Keratinocyte (primary cell): ENCODE results near the gene GOLGA5. TPM values are rescaled to one million over a fixed set of nuclear protein-coding genes. Genes with fewer than 3 reads are reported as not detected.

Source experiments
- DNase-seq: peaks from one replicate; pipeline ENCODE4 v3.0.0-alpha.2; 2011; ENCODE audit warnings: low read depth, missing footprints, low spot score
- FAIRE-seq: peaks from 2 replicates; lab custom pipeline; 2011; peaks lifted over from hg19 to GRCh38; lab: Jason Lieb, UNC
- H2AFZ ChIP-seq: 2 replicates; pipeline ENCODE4 v1.6.0; 2012; ENCODE audit warnings: low read length, control low read depth, inconsistent platforms; ENCODE audit not compliant: control insufficient read depth
- H3K27ac ChIP-seq: 2 replicates; pipeline ENCODE4 v1.5.1; 2011; ENCODE audit warnings: low read length; ENCODE audit not compliant: control insufficient read depth, insufficient read depth
- H3K27me3 ChIP-seq: 3 replicates; pipeline ENCODE4 v1.6.0; 2011; ENCODE audit warnings: low read length; ENCODE audit not compliant: control insufficient read depth, insufficient read depth; ENCODE audit errors: extremely low read depth
- H3K36me3 ChIP-seq, 2 experiments: 2 replicates in 1 of 2; 3 replicates in 1 of 2; pipeline ENCODE4 v1.5.1; 2011; ENCODE audit warnings: low read length in 2 of 2, mild to moderate bottlenecking in 1 of 2; ENCODE audit not compliant: control insufficient read depth in 2 of 2, insufficient read depth in 2 of 2; ENCODE audit errors: extremely low read depth in 1 of 2
- H3K4me1 ChIP-seq: 3 replicates; pipeline ENCODE4 v1.5.1; 2011; ENCODE audit warnings: low read length; ENCODE audit not compliant: control insufficient read depth, insufficient read depth; ENCODE audit errors: extremely low read depth
- H3K4me2 ChIP-seq: 3 replicates; pipeline ENCODE4 v1.6.0; 2011; ENCODE audit warnings: low read depth, low read length; ENCODE audit not compliant: control insufficient read depth, insufficient read depth; ENCODE audit errors: extremely low read depth
- H3K4me3 ChIP-seq, 3 experiments: fragments of 200-600 bp in 1 of 3; sonication (generic) in 1 of 3; 2 replicates in 2 of 3; 3 replicates in 1 of 3; pipeline ENCODE4 v1.5.1; 2011 to 2016; ENCODE audit warnings: low read length in 3 of 3, mild to moderate bottlenecking in 3 of 3, control low read depth in 2 of 3, inconsistent platforms in 1 of 3, low read depth in 1 of 3, mixed read lengths in 1 of 3, mixed run types in 1 of 3, moderate library complexity in 1 of 3; ENCODE audit not compliant: control insufficient read depth in 2 of 3, insufficient read depth in 2 of 3; ENCODE audit errors: extremely low read depth in 1 of 3
- H3K79me2 ChIP-seq: 2 replicates; pipeline ENCODE4 v1.6.0; 2012; ENCODE audit warnings: low read length; ENCODE audit not compliant: control insufficient read depth, insufficient read depth
- H3K9ac ChIP-seq: 3 replicates; pipeline ENCODE4 v1.6.0; 2011; ENCODE audit warnings: low read length; ENCODE audit not compliant: control insufficient read depth, insufficient read depth; ENCODE audit errors: extremely low read depth
- H3K9me1 ChIP-seq: 3 replicates; pipeline ENCODE4 v1.6.0; 2011; ENCODE audit warnings: low read length; ENCODE audit not compliant: control insufficient read depth, insufficient read depth; ENCODE audit errors: extremely low read depth
- H3K9me3 ChIP-seq: 2 replicates; pipeline ENCODE4 v1.5.1; 2012; ENCODE audit warnings: low read depth, low read length; ENCODE audit not compliant: control insufficient read depth
- H4K20me1 ChIP-seq: 3 replicates; pipeline ENCODE4 v1.6.0; 2011; ENCODE audit warnings: low read length; ENCODE audit not compliant: control insufficient read depth, insufficient read depth; ENCODE audit errors: extremely low read depth
- CTCF ChIP-seq, 3 experiments: IDR thresholded peaks in 1 of 3; conservative IDR thresholded peaks in 1 of 3; optimal IDR thresholded peaks in 1 of 3; 2 replicates in 2 of 3; 3 replicates in 1 of 3; pipeline versions ENCODE3 to v1.5.1; 2011; ENCODE audit warnings: low read length in 3 of 3, mild to moderate bottlenecking in 3 of 3, moderate library complexity in 2 of 3, control low read depth in 1 of 3, inconsistent platforms in 1 of 3; ENCODE audit not compliant: insufficient read depth in 2 of 3; ENCODE audit errors: extremely low read depth in 1 of 3
- EZH2 ChIP-seq: IDR thresholded peaks from one replicate; pipeline ENCODE4 v1.6.1; 2012; ENCODE audit warnings: inconsistent platforms, mild to moderate bottlenecking, low read length, moderate library complexity
- dilution Hi-C: fragments of 300-500 bp; cut with MboI; formaldehyde crosslinking; loops from one replicate; pipeline ENCODE4 v1.7.0; 2020; ENCODE audit warnings: low sequenced_read_pairs; ENCODE audit not compliant: extremely low pct_ligation_motif_present
- polyA plus RNA-seq, 5 experiments: library from polyadenylated mRNA; depleted of rRNA in 3 of 5; stranded (reverse) in 3 of 5; stranded (forward) in 1 of 5; unstranded in 1 of 5; fragments of >200 nt; gene quantifications; 1 replicate in 1 of 5; 2 replicates in 3 of 5; 3 replicates in 1 of 5; pipeline versions ENCODE4 v1.2.1 to v1.2.3, GENCODE V29; 2011 to 2012; ENCODE audit warnings: missing spikeins in 2 of 5, low read depth in 1 of 5, low replicate concordance in 1 of 5

GOLGA5 gene
- polyA plus RNA-seq, 1 donor (not counting 4 experiments of a cell fraction or from before 2014, with no cell fraction given), result 37.8 TPM

GRCh38 chr14:92847749-92848148, 53.6 kb downstream of the GOLGA5 start:
- dilution Hi-C loops, result no loop called here
- no peaks in the 10 kb centered on the region for H3K27me3 ChIP-seq
- H2AFZ ChIP-seq, result no peak overlapping the region
- H3K4me2 ChIP-seq, result no peak overlapping the region
- peaks cover 9% of the 10 kb centered on the region for H3K4me1 ChIP-seq
- no peak overlapping the region for H3K27ac ChIP-seq
- no peaks in the 10 kb centered on the region for H3K9me1 ChIP-seq
- DNase-seq (no peak), FAIRE-seq (no peak)
- H3K9me3 ChIP-seq, result no peaks in the 10 kb centered on the region
- H3K9ac ChIP-seq, result no peak overlapping the region
- TF ChIP-seq CTCF (optimal IDR thresholded peaks at IDR 0.05 in 1 of 3, IDR thresholded peaks at IDR 0.05 in 1 of 3, conservative IDR thresholded peaks at IDR 0.05 in 1 of 3; ENCODE audit: extremely low read depth in 1 of 3, insufficient read depth in 2 of 3, low read length in 3 of 3) (no peak), EZH2 (no peak)
- H3K79me2 ChIP-seq, result no peaks in the 10 kb centered on the region
- no peak overlapping the region for H3K4me3 ChIP-seq
- no peaks in the 10 kb centered on the region for H4K20me1 ChIP-seq
- no peaks in the 10 kb centered on the region for H3K36me3 ChIP-seq

GRCh38 chr14:92848887-92849286, 54.8 kb downstream of the GOLGA5 start:
- dilution Hi-C loops, result no loop called here
- H3K9ac ChIP-seq, result no peak overlapping the region
- H3K79me2 ChIP-seq, result no peaks in the 10 kb centered on the region
- DNase-seq (no peak), FAIRE-seq (no peak)
- no peak overlapping the region for H3K27ac ChIP-seq
- no peak overlapping the region for H3K4me2 ChIP-seq
- TF ChIP-seq EZH2 (no peak), CTCF (optimal IDR thresholded peaks at IDR 0.05 in 1 of 3, IDR thresholded peaks at IDR 0.05 in 1 of 3, conservative IDR thresholded peaks at IDR 0.05 in 1 of 3; ENCODE audit: extremely low read depth in 1 of 3, insufficient read depth in 2 of 3, low read length in 3 of 3) (no peak)
- H3K4me3 ChIP-seq, result no peak overlapping the region
- H4K20me1 ChIP-seq, result no peaks in the 10 kb centered on the region
- H3K27me3 ChIP-seq, result no peaks in the 10 kb centered on the region
- no peaks in the 10 kb centered on the region for H3K36me3 ChIP-seq
- peaks cover 9% of the 10 kb centered on the region for H3K4me1 ChIP-seq
- no peak overlapping the region for H2AFZ ChIP-seq
- no peaks in the 10 kb centered on the region for H3K9me1 ChIP-seq
- no peaks in the 10 kb centered on the region for H3K9me3 ChIP-seq
